PFSK-1 (cell line): ENCODE measurements around the gene ZNF536.

Experiments
- POLR2AphosphoS5 ChIP-seq: IDR thresholded peaks from 2 replicates; pipeline ENCODE4 v1.6.1; 2012; ENCODE audit warnings: low read depth, mild to moderate bottlenecking, control low read depth, low read length, moderate library complexity
- REST ChIP-seq, 2 experiments: IDR thresholded peaks; 2 replicates each; pipeline versions ENCODE4 v1.6.1 to v1.8.0; 2011 to 2012; ENCODE audit warnings: low read depth in 2 of 2, low read length in 2 of 2, control low read depth in 1 of 2, inconsistent platforms in 1 of 2, mild to moderate bottlenecking in 1 of 2, moderate library complexity in 1 of 2; ENCODE audit not compliant: insufficient read depth in 1 of 2
- SIN3A ChIP-seq: IDR thresholded peaks from 2 replicates; pipeline ENCODE4 v1.6.1; 2012; ENCODE audit warnings: mild to moderate bottlenecking, low read length, moderate library complexity, borderline replicate concordance; ENCODE audit not compliant: insufficient read depth
- TAF1 ChIP-seq: IDR thresholded peaks from 2 replicates; pipeline ENCODE4 v1.6.1; 2012; ENCODE audit warnings: low read length, control low read depth, borderline replicate concordance; ENCODE audit not compliant: insufficient read depth

- TF ChIP-seq POLR2AphosphoS5: no peak
- no peak for TF ChIP-seq SIN3A
- TF ChIP-seq REST (IDR thresholded peaks at IDR 0.05; ENCODE audit: insufficient read depth in 1 of 2, low read depth in 2 of 2, low read length in 2 of 2): no peak
- TF ChIP-seq TAF1: no peak
These were observed 36.6 kb downstream of the ZNF536 start for GRCh38 chr19:30408734-30409301.
